Duodenal mucosa (tissue), 2 donors: Measurements from ENCODE around the gene NRP2.

Experiments used
- H3K27ac ChIP-seq: one replicate; pipeline ENCODE4 v1.7.0; 2013; ENCODE audit warnings: low read depth, low read length
- H3K27me3 ChIP-seq, 2 donors: one replicate each; pipeline ENCODE4 v1.7.0; 2013; ENCODE audit warnings: low read length in 2 of 2, control low read depth in 1 of 2; ENCODE audit not compliant: insufficient read depth in 2 of 2, control insufficient read depth in 1 of 2
- H3K36me3 ChIP-seq, 2 donors: one replicate each; pipeline ENCODE4 v1.7.0; 2013; ENCODE audit warnings: low read length in 2 of 2, control low read depth in 1 of 2; ENCODE audit not compliant: insufficient read depth in 2 of 2, control insufficient read depth in 1 of 2
- H3K4me1 ChIP-seq, 2 donors: one replicate each; pipeline ENCODE4 v1.7.0; 2013; ENCODE audit warnings: low read length in 2 of 2, control low read depth in 1 of 2; ENCODE audit not compliant: insufficient read depth in 2 of 2, control insufficient read depth in 1 of 2
- H3K4me3 ChIP-seq, 2 donors: one replicate each; pipeline ENCODE4 v1.7.0; 2013; ENCODE audit warnings: low read length in 2 of 2, low read depth in 1 of 2
- H3K9ac ChIP-seq, 2 donors: one replicate each; pipeline ENCODE4 v1.7.0; 2013; ENCODE audit warnings: low read length in 2 of 2, low read depth in 1 of 2
- H3K9me3 ChIP-seq, 2 donors: one replicate each; pipeline ENCODE4 v1.7.0; 2013; ENCODE audit warnings: low read length in 2 of 2, control low read depth in 1 of 2; ENCODE audit not compliant: control insufficient read depth in 1 of 2

NRP2 gene

DNA sequence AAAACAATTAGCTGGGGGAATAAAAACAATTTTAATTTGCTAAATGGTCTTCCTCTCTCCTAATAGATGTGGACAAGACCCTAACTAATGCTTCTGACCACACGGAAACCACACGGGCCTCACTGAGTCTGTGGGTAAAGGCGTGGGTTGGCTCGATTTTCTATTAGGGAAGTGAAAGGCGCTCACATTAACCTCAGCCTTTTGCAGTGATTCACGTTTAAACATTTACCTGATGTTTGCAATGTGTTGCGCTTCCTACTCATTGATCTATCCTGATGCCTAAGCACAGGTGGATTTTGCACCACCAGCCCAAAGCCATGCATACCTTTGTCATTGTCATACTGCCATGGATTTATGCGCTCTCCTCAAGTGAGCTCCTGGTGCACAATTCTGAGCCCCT is 35.6 kb upstream of the NRP2 start:
- Histone ChIP-seq H3K36me3 (no peaks in the 10 kb centered on the region), H3K4me1 (no peaks in the 10 kb centered on the region), H3K9ac (no peak overlapping the region), H3K27ac (no peak overlapping the region), H3K27me3 (peaks cover 0 to 6% of the 10 kb centered on the region in 2 donors), H3K9me3 (no peaks in the 10 kb centered on the region), H3K4me3 (no peak overlapping the region)

DNA sequence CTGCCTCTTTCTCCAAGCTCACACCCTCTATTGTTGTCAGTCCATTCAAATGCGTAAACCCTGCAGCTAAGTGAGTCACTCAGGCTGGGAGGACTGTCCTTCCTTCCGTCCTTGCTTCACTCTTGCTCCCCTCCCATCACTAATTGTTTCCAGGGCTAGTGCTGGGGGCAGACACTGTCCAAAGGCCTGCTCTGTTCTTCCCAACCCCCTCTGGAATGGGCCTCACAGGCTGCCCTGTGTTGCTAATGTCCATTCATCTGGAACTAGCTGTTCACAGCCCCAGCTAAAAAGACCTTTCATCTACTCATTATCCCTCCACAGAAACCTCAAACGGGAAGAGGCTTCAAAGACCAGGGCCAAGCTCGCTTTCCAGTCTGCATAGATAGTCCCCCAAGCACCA is 31.9 kb upstream of the NRP2 start:
- Histone ChIP-seq H3K9ac (no peak overlapping the region), H3K4me1 (no peaks in the 10 kb centered on the region), H3K27me3 (no peaks in the 10 kb centered on the region), H3K9me3 (no peaks in the 10 kb centered on the region), H3K27ac (no peak overlapping the region), H3K36me3 (no peaks in the 10 kb centered on the region), H3K4me3 (no peak overlapping the region)

DNA sequence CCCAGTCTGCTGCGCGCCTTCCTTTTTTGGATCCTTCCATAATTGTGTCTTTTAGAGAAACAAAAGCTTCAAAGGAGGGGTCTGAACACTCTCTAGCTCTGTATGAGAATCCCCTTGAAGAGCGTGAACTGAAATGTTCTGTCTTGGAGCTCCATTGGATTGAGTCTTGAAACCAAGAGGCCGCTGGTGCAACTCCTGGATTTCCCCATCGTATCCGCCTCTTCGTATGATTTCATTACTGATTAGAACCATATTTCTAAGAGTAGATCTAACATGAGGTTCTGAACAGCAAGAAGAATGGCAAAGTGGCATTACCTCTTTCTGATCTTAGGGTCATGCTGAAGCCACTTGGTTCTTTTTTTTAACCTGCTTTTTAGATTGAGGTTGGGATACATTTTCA is 31.4 kb upstream of the NRP2 start:
- Histone ChIP-seq H3K4me1 (no peaks in the 10 kb centered on the region), H3K9ac (no peak overlapping the region), H3K27ac (no peak overlapping the region), H3K9me3 (no peaks in the 10 kb centered on the region), H3K36me3 (no peaks in the 10 kb centered on the region), H3K4me3 (no peak overlapping the region), H3K27me3 (no peaks in the 10 kb centered on the region)

DNA sequence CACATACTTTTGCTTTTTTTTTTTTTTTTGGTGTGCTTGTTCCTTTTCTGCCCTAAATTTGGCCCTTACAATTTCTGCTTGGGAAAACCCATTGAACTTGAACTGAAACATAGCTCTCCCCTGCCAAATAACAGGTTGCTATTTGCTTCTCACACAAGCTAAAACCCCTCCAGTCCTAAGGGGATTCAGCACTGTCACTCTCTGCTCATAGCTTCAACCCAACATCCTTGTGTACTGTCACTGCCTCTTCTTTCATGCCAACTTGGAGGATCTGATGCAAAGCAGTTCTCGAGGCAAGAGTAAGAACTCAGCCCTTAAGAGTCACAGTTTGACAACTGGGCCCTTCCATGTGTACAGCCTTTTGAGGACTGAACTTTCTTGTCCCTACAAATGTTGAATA is 30.6 kb upstream of the NRP2 start:
- no peaks in the 10 kb centered on the region for H3K27me3 ChIP-seq
- no peaks in the 10 kb centered on the region for H3K4me1 ChIP-seq
- H3K4me3 ChIP-seq = no peak overlapping the region
- H3K9me3 ChIP-seq = no peaks in the 10 kb centered on the region
- H3K36me3 ChIP-seq = no peaks in the 10 kb centered on the region
- no peak overlapping the region for H3K9ac ChIP-seq
- no peak overlapping the region for H3K27ac ChIP-seq

DNA sequence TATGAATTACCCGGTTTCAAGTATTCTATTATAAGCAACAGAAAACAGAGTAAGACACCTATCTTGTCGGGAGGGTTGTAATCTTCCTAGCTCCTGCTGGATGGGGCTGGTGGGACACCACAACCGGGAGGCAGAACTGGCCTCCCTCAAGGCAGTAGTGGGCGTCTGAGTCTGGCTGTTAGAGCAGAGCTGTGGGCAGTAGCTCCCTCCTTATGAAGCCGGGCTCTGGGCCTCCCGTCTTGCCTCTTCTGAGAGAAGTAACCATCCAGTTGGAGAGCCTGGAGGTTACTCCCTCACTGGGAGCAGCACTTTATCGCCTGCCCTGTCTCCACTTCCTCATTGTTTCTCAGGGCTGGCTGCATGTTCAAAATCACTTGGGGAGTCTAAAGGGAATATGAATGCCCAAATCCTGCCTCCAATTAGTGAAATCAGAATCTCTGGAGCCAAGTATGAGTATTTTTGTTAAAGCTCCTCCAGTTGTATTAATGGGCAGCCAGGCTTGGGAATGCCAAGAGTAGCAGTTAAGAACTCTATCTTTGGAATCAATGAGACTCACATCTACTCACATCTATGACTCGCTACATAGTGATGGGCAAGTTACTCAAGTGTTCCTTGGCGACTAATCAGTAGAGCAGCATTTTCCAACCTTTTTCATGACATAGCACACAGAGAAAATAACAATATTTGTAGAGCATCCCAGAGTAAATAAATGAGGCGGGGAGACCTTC is 27.3 kb upstream of the NRP2 start:
- no peaks in the 10 kb centered on the region for H3K27me3 ChIP-seq
- H3K4me1 ChIP-seq = no peaks in the 10 kb centered on the region
- no peak overlapping the region for H3K9ac ChIP-seq
- no peaks in the 10 kb centered on the region for H3K36me3 ChIP-seq
- H3K9me3 ChIP-seq = no peaks in the 10 kb centered on the region
- H3K27ac ChIP-seq = no peak overlapping the region
- H3K4me3 ChIP-seq = no peak overlapping the region

DNA sequence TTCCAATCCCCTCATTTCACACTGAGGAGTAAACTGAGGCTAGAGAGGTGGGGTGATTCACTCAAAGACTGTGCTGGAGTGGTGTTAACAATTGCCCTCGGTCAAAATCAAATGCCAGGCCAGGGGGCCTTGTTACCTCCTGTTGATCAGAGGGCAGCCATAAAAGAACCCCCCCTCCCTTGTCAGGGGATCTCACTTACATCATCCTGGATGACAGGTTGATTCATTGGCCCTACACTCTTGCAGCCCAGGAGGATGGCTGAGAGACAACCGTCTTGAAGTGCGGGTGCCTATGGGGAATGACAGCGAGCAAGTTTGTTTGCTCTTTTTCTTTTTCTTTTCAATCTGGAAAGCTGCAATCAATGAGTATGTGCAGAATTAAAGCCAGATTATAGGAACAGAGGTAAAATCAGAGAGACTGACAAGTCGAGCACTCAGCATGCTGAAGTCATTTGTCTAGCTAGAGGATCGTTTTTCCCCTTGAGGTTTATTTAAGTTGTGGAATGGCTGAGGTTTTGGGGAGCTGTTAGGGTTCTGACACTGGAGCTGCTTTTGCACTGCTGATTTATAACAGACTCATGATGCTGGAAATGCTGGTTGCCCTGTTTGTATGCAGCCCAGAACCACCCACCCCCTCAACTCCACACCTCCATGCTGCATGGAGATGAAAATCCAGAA is 26.4 kb upstream of the NRP2 start:
- Histone ChIP-seq H3K9ac (no peak overlapping the region), H3K27me3 (no peaks in the 10 kb centered on the region), H3K27ac (no peak overlapping the region), H3K4me3 (no peak overlapping the region), H3K9me3 (no peaks in the 10 kb centered on the region), H3K4me1 (no peaks in the 10 kb centered on the region), H3K36me3 (no peaks in the 10 kb centered on the region)

DNA sequence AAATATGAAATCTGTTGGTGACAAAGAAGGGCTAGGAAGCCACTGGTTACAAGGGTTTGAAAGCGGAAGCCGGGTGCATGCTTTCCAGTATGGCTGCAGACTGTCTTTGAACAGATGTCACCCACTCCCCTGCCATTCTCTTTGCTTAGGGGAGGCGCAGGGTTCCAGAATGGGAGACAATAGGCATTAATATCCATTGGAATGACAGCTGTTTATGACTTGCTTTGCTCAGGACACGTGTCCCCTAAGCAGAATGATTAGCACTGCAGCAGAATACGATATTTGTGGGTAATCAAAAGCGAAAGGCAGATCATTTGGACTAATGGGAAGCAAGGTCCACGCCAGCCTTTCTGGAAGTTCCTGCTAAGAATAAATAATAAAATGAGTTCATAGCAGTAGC is 25.8 kb upstream of the NRP2 start:
- Histone ChIP-seq H3K36me3 (no peaks in the 10 kb centered on the region), H3K4me3 (no peak overlapping the region), H3K27me3 (no peaks in the 10 kb centered on the region), H3K4me1 (no peaks in the 10 kb centered on the region), H3K9me3 (no peaks in the 10 kb centered on the region), H3K27ac (no peak overlapping the region), H3K9ac (no peak overlapping the region)

DNA sequence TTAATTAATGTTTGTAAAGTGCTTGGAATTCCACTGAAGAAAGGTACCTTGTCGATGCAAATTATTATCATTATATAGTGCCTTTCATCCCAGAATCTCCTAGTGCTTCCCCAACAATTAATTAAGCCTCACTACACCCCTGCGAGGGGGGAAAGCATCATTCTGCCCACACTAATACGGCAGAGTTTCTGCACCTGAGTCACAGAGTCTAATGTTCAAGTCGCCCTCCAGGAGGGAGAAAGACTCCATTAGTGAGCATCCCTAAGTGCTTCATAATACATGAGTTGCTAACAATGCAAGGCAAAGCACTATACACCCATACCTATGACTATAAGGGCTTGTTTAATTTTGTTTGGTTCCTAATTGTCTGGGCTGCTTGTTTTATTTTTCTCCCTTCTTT is 25.4 kb upstream of the NRP2 start:
- Histone ChIP-seq H3K4me3 (no peak overlapping the region), H3K27me3 (no peaks in the 10 kb centered on the region), H3K4me1 (no peaks in the 10 kb centered on the region), H3K36me3 (no peaks in the 10 kb centered on the region), H3K9me3 (no peaks in the 10 kb centered on the region), H3K27ac (no peak overlapping the region), H3K9ac (no peak overlapping the region)

DNA sequence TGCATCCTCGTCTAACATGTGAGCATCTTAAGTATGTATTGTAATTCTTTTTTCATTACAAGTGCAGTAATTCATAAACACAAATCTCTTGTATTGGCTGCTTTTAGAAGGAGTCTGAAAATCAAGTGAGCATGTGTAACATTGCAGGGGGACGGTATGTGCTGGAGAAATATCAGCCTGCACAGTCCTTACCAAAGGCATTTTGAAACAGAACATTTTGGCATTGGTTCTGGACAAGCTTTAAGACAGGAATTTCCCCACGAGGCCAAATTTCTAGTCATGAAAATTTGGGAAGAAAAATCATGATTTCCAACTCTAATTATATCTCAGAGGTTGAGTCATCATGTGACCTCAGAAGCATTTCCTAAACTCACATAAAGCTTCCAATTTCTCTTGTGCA is 24.7 kb upstream of the NRP2 start:
- Histone ChIP-seq H3K36me3 (no peaks in the 10 kb centered on the region), H3K27me3 (no peaks in the 10 kb centered on the region), H3K4me3 (no peak overlapping the region), H3K27ac (no peak overlapping the region), H3K9me3 (no peaks in the 10 kb centered on the region), H3K9ac (no peak overlapping the region), H3K4me1 (no peaks in the 10 kb centered on the region)

DNA sequence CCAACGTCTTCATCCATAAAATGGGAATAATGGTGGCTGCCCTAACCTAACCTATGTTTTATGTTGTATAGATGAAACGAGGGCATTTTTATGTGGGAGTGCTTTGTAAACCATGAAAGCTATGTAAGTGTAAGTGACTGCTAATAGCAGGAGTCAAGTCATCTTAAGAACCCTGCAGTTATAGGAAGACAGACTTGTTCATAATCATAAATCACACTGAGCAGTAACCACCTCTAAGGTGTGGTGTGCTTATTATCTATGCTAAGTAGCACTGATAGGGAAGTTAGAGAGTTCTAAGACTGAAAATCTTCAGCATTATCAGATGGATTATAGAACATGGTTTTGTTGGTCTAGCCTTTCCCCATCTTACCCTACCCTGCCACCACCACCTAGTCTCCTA is 24.2 kb upstream of the NRP2 start:
- H3K9ac ChIP-seq = no peak overlapping the region
- no peaks in the 10 kb centered on the region for H3K9me3 ChIP-seq
- no peak overlapping the region for H3K4me3 ChIP-seq
- no peaks in the 10 kb centered on the region for H3K27me3 ChIP-seq
- no peaks in the 10 kb centered on the region for H3K4me1 ChIP-seq
- no peaks in the 10 kb centered on the region for H3K36me3 ChIP-seq
- no peak overlapping the region for H3K27ac ChIP-seq
